Endometrium (tissue), 2 donors: Measurements from ENCODE around the gene ZNF469.
"Not testable (repeated sequence)": the region's sequence is repeated elsewhere in the genome, so short reads cannot be mapped to it uniquely, and the experiment has no call there.

ENCODE experiments used
- FAIRE-seq: peaks from 2 replicates; lab custom pipeline; 2012; peaks lifted over from hg19 to GRCh38; lab: Jason Lieb, UNC
- donor health status: control.
- donor health status: control.

Gene ZNF469

GRCh38 chr16:88360401-88360800, 22.4 kb upstream of the ZNF469 start:
- not testable (repeated sequence) for FAIRE-seq

- FAIRE-seq: no peak
Observed at GRCh38 chr16:88360999-88361398, 21.8 kb upstream of the ZNF469 start.

- FAIRE-seq: no peak
Observed at GRCh38 chr16:88361775-88362174, 21.0 kb upstream of the ZNF469 start.

GRCh38 chr16:88363239-88363891, 19.4 kb upstream of the ZNF469 start:
- no peak for FAIRE-seq

- FAIRE-seq: no peak
Observed at GRCh38 chr16:88365244-88365865, 17.4 kb upstream of the ZNF469 start.

GRCh38 chr16:88366032-88366703, 16.6 kb upstream of the ZNF469 start:
- FAIRE-seq: no peak

- no peak for FAIRE-seq
Observed at GRCh38 chr16:88366704-88367047, 16.1 kb upstream of the ZNF469 start.

GRCh38 chr16:88367560-88367959, 15.2 kb upstream of the ZNF469 start:
- FAIRE-seq: no peak

GRCh38 chr16:88368036-88368435, 14.7 kb upstream of the ZNF469 start:
- no peak for FAIRE-seq

- FAIRE-seq: no peak
Observed at GRCh38 chr16:88368994-88369393, 13.8 kb upstream of the ZNF469 start.

GRCh38 chr16:88369447-88370008, 13.2 kb upstream of the ZNF469 start:
- no peak for FAIRE-seq

- no peak for FAIRE-seq
Observed at GRCh38 chr16:88370365-88370764, 12.4 kb upstream of the ZNF469 start.

- no peak for FAIRE-seq
Observed at GRCh38 chr16:88372522-88372921, 10.2 kb upstream of the ZNF469 start.

GRCh38 chr16:88373211-88373610, 9.5 kb upstream of the ZNF469 start:
- no peak for FAIRE-seq

- FAIRE-seq: no peak
Observed at GRCh38 chr16:88373927-88374492, 8.7 kb upstream of the ZNF469 start.

- FAIRE-seq: no peak
Observed at GRCh38 chr16:88374736-88375135, 8.0 kb upstream of the ZNF469 start.

- FAIRE-seq: no peak
Observed at GRCh38 chr16:88375236-88375975, 7.4 kb upstream of the ZNF469 start.

- no peak for FAIRE-seq
Observed at GRCh38 chr16:88375996-88376834, 6.5 kb upstream of the ZNF469 start.

GRCh38 chr16:88376835-88377726, 5.7 kb upstream of the ZNF469 start:
- FAIRE-seq: no peak

- FAIRE-seq: no peak
Observed at GRCh38 chr16:88377961-88378360, 4.8 kb upstream of the ZNF469 start.
